HAP-1 (cell line): ENCODE results near the gene PUM1.
A peak's percentile ranks its signal among the peaks of the same experiment; 100 is the strongest.
"Not testable (repeated sequence)": the region's sequence is repeated elsewhere in the genome, so short reads cannot be mapped to it uniquely, and the experiment has no call there.

Experiments used
- DNase-seq, 2 experiments: peaks; one replicate each; pipeline ENCODE4 v3.0.0-alpha.2; 2016 to 2020; ENCODE audit warnings: low spot score in 2 of 2
- H3K27me3 ChIP-seq: fragments of 250-450 bp; sonication (Bioruptor Pico); 2 replicates; pipeline ENCODE4 v1.5.1; 2020; ENCODE audit warnings: low read depth, mild to moderate bottlenecking, moderate library complexity
- H3K36me3 ChIP-seq: fragments of 250-450 bp; sonication (Bioruptor Pico); replicated peaks from 2 replicates; pipeline ENCODE4 v1.5.1; 2020; ENCODE audit warnings: mild to moderate bottlenecking
- H3K4me1 ChIP-seq: fragments of 250-450 bp; sonication (Bioruptor Pico); 2 replicates; pipeline ENCODE4 v1.5.1; 2020; ENCODE audit warnings: mild to moderate bottlenecking
- H3K4me3 ChIP-seq: fragments of 250-450 bp; sonication (Bioruptor Pico); 2 replicates; pipeline ENCODE4 v1.5.1; 2020; ENCODE audit warnings: mild to moderate bottlenecking, moderate library complexity
- H3K9me3 ChIP-seq: fragments of 250-450 bp; sonication (Bioruptor Pico); 2 replicates; pipeline ENCODE4 v1.5.1; 2020; ENCODE audit warnings: mild to moderate bottlenecking, moderate library complexity
- in situ Hi-C: fragments of 300-500 bp; cut with MboI; formaldehyde crosslinking; loops from 3 replicates; pipeline ENCODE4 v1.14.3; 2020; ENCODE audit warnings: low sequenced_read_pairs, inconsistent platforms, mixed read lengths

Gene PUM1

GRCh38 chr1:30947212-30947611, 118.3 kb downstream of the PUM1 start:
- no peaks in the 10 kb centered on the region for H3K9me3 ChIP-seq
- in situ Hi-C loops, result no loop called here

GRCh38 chr1:30942326-30942963, 123.1 kb downstream of the PUM1 start:
- Histone ChIP-seq H3K27me3 (no peaks in the 10 kb centered on the region), H3K4me3 (no peak overlapping the region), H3K4me1 (no peaks in the 10 kb centered on the region), H3K36me3 (peaks cover 82% of the 10 kb centered on the region), H3K9me3 (no peaks in the 10 kb centered on the region)
- DNase-seq, result no peak
- in situ Hi-C loops, result no loop called here

More at GRCh38 chr1:30947212-30947611, 118.3 kb downstream of the PUM1 start:
- Histone ChIP-seq H3K36me3 (peaks cover 74% of the 10 kb centered on the region), H3K4me1 (no peaks in the 10 kb centered on the region), H3K4me3 (no peak overlapping the region), H3K27me3 (no peaks in the 10 kb centered on the region)
- no peak for DNase-seq

- Histone ChIP-seq H3K9me3 (no peaks in the 10 kb centered on the region), H3K27me3 (no peaks in the 10 kb centered on the region), H3K4me1 (no peaks in the 10 kb centered on the region), H3K4me3 (no peak overlapping the region), H3K36me3 (peaks cover 86% of the 10 kb centered on the region)
- in situ Hi-C loops, result no loop called here
- no peak for DNase-seq
These were observed 125.0 kb downstream of the PUM1 start for GRCh38 chr1:30940541-30940940.

- no peak for DNase-seq
- in situ Hi-C loops, result no loop called here
- no peaks in the 10 kb centered on the region for H3K9me3 ChIP-seq
- no peaks in the 10 kb centered on the region for H3K27me3 ChIP-seq
- H3K36me3 ChIP-seq, result peaks cover 84% of the 10 kb centered on the region
- no peaks in the 10 kb centered on the region for H3K4me1 ChIP-seq
- H3K4me3 ChIP-seq, result no peak overlapping the region
These were observed 128.9 kb downstream of the PUM1 start for GRCh38 chr1:30936541-30937171.

GRCh38 chr1:30935758-30936157, 129.8 kb downstream of the PUM1 start:
- DNase-seq, H3K4me3 ChIP-seq, H3K9me3 ChIP-seq, H3K4me1 ChIP-seq, in situ Hi-C loops, H3K27me3 ChIP-seq: not testable (repeated sequence)
- H3K36me3 ChIP-seq, result peaks cover 78% of the 10 kb centered on the region

- no peak for DNase-seq
- in situ Hi-C loops, result no loop called here
- Histone ChIP-seq H3K27me3 (no peaks in the 10 kb centered on the region), H3K9me3 (no peaks in the 10 kb centered on the region), H3K4me3 (no peak overlapping the region), H3K4me1 (no peaks in the 10 kb centered on the region), H3K36me3 (peaks cover 67% of the 10 kb centered on the region)
These were observed 130.9 kb downstream of the PUM1 start for GRCh38 chr1:30934613-30935012.

- no peaks in the 10 kb centered on the region for H3K9me3 ChIP-seq
- in situ Hi-C loops, result no loop called here
These were observed 131.7 kb downstream of the PUM1 start for GRCh38 chr1:30933874-30934252.

GRCh38 chr1:30930631-30931173, 134.8 kb downstream of the PUM1 start:
- H3K27me3 ChIP-seq, result no peaks in the 10 kb centered on the region
- H3K9me3 ChIP-seq, result no peaks in the 10 kb centered on the region
- H3K4me1 ChIP-seq, result peaks cover 10% of the 10 kb centered on the region
- DNase-seq, result no peak
- no peak overlapping the region for H3K4me3 ChIP-seq
- peaks cover 32% of the 10 kb centered on the region for H3K36me3 ChIP-seq
- in situ Hi-C loops, result no loop called here

More at GRCh38 chr1:30933874-30934252, 131.7 kb downstream of the PUM1 start:
- DNase-seq, result no peak
- no peaks in the 10 kb centered on the region for H3K27me3 ChIP-seq
- H3K4me3 ChIP-seq, result no peak overlapping the region
- peaks cover 59% of the 10 kb centered on the region for H3K36me3 ChIP-seq
- no peaks in the 10 kb centered on the region for H3K4me1 ChIP-seq

- Histone ChIP-seq H3K27me3 (no peaks in the 10 kb centered on the region), H3K4me3 (no peak overlapping the region), H3K4me1 (peaks cover 10% of the 10 kb centered on the region), H3K9me3 (no peaks in the 10 kb centered on the region), H3K36me3 (peaks cover 27% of the 10 kb centered on the region)
- no peak for DNase-seq
- in situ Hi-C loops, result no loop called here
These were observed 135.5 kb downstream of the PUM1 start for GRCh38 chr1:30929944-30930525.

GRCh38 chr1:30929135-30929889, 136.2 kb downstream of the PUM1 start:
- H3K27me3 ChIP-seq, result no peaks in the 10 kb centered on the region
- H3K4me1 ChIP-seq, result peaks cover 10% of the 10 kb centered on the region
- peaks cover 20% of the 10 kb centered on the region for H3K36me3 ChIP-seq
- no peak overlapping the region for H3K4me3 ChIP-seq
- in situ Hi-C loops, result no loop called here
- no peaks in the 10 kb centered on the region for H3K9me3 ChIP-seq
- peak; percentile 54 to 77 for DNase-seq

- in situ Hi-C loops, result no loop called here
- peaks cover 14% of the 10 kb centered on the region for H3K36me3 ChIP-seq
These were observed 136.8 kb downstream of the PUM1 start for GRCh38 chr1:30928789-30929134.

GRCh38 chr1:30928171-30928570, 137.3 kb downstream of the PUM1 start:
- H3K27me3 ChIP-seq, result 0 out of 2 replicates have a peak, but pooled peaks cover 2% of the 10 kb centered on the region
- no peak for DNase-seq
- no peaks in the 10 kb centered on the region for H3K9me3 ChIP-seq
- peaks cover 10% of the 10 kb centered on the region for H3K4me1 ChIP-seq
- H3K4me3 ChIP-seq, result no peak overlapping the region
- H3K36me3 ChIP-seq, result peaks cover 8% of the 10 kb centered on the region
- in situ Hi-C loops, result no loop called here

More at GRCh38 chr1:30928789-30929134, 136.8 kb downstream of the PUM1 start:
- DNase-seq, result no peak
- Histone ChIP-seq H3K4me1 (peaks cover 10% of the 10 kb centered on the region), H3K4me3 (no peak overlapping the region), H3K9me3 (no peaks in the 10 kb centered on the region), H3K27me3 (no peaks in the 10 kb centered on the region)

- DNase-seq, result no peak
- H3K9me3 ChIP-seq, result no peaks in the 10 kb centered on the region
- H3K36me3 ChIP-seq, result peaks cover 3% of the 10 kb centered on the region; the same call in 1 of the 2 replicates
- H3K4me3 ChIP-seq, result no peak overlapping the region
- 0 out of 2 replicates have a peak, but pooled peaks cover 2% of the 10 kb centered on the region for H3K27me3 ChIP-seq
- in situ Hi-C loops, result no loop called here
- peaks cover 10% of the 10 kb centered on the region for H3K4me1 ChIP-seq
These were observed 138.1 kb downstream of the PUM1 start for GRCh38 chr1:30927448-30927847.
